HS-5 (cell line): ENCODE data around the gene GABRG2.
"Not testable (repeated sequence)": the region's sequence is repeated elsewhere in the genome, so short reads cannot be mapped to it uniquely, and the experiment has no call there.

Experiments
- DNase-seq: peaks from one replicate; pipeline ENCODE4 v3.0.0-alpha.2; 2012; ENCODE audit warnings: low read depth

The GABRG2 gene

GRCh38 chr5:162067655-162068411 lies at the start of gene GABRG2:
Gene GABRG2, plus strand, starts transcription at chr5:162067773. Its CDS starts 227 bp downstream, at chr5:162068000.
- no peak for DNase-seq

- no peak for DNase-seq
Measured at GRCh38 chr5:162025312-162025711, 42.3 kb upstream of the GABRG2 start.

- no peak for DNase-seq
Measured at GRCh38 chr5:162026803-162027202, 40.8 kb upstream of the GABRG2 start.

- DNase-seq: no peak
Measured at GRCh38 chr5:162037431-162037830, 30.1 kb upstream of the GABRG2 start.

GRCh38 chr5:162047279-162047678 lies 20.3 kb upstream of the GABRG2 start:
- DNase-seq: no peak

- no peak for DNase-seq
Measured at GRCh38 chr5:162052676-162053075, 14.9 kb upstream of the GABRG2 start.

GRCh38 chr5:162055095-162055494 lies 12.5 kb upstream of the GABRG2 start:
- DNase-seq: not testable (repeated sequence)

- DNase-seq: no peak
Measured at GRCh38 chr5:162067162-162067561, 411 bp upstream of the GABRG2 start.

- DNase-seq: no peak
Measured at GRCh38 chr5:162068412-162068811, 839 bp downstream of the GABRG2 start.

- DNase-seq: no peak
Measured at GRCh38 chr5:162068936-162069335, 1.4 kb downstream of the GABRG2 start.

GRCh38 chr5:162078805-162079204 lies 11.2 kb downstream of the GABRG2 start:
- no peak for DNase-seq

- no peak for DNase-seq
Measured at GRCh38 chr5:162091336-162091735, 23.8 kb downstream of the GABRG2 start.

GRCh38 chr5:162096448-162096847 lies 28.9 kb downstream of the GABRG2 start:
- no peak for DNase-seq

- DNase-seq: no peak
Measured at GRCh38 chr5:162107591-162107990, 40.0 kb downstream of the GABRG2 start.

- DNase-seq: no peak
Measured at GRCh38 chr5:162119801-162120200, 52.2 kb downstream of the GABRG2 start.

- no peak for DNase-seq
Measured at GRCh38 chr5:162128117-162128516, 60.5 kb downstream of the GABRG2 start.

GRCh38 chr5:162132348-162132747 lies 64.8 kb downstream of the GABRG2 start:
- DNase-seq: no peak

GRCh38 chr5:162139190-162139589 lies 71.6 kb downstream of the GABRG2 start:
- DNase-seq: no peak

GRCh38 chr5:162154242-162154641 lies 86.7 kb downstream of the GABRG2 start:
- no peak for DNase-seq

GRCh38 chr5:162160401-162160800 lies 92.8 kb downstream of the GABRG2 start:
- no peak for DNase-seq

GRCh38 chr5:162163663-162164062 lies 96.1 kb downstream of the GABRG2 start:
- DNase-seq: no peak

- DNase-seq: no peak
Measured at GRCh38 chr5:162174358-162174974, 106.9 kb downstream of the GABRG2 start.

- no peak for DNase-seq
Measured at GRCh38 chr5:162187371-162187770, 119.8 kb downstream of the GABRG2 start.

- DNase-seq: no peak
Measured at GRCh38 chr5:162189719-162190118, 122.1 kb downstream of the GABRG2 start.
